ENCODE measurements around the gene GNA12.

- TF ChIP-seq CTCF (IDR thresholded peaks at IDR 0.05) = no peak
- TF ChIP-seq EZH2 (IDR thresholded peaks at IDR 0.05) = no peak
These were observed 124.1 kb downstream of the GNA12 start for GRCh38 chr7:2720024-2720423.

All from neural progenitor cell (in vitro differentiated cells).